H9 (cell line): ENCODE measurements around the gene TAS2R42. TPM values are rescaled to one million over a fixed set of nuclear protein-coding genes. Genes with fewer than 3 reads are reported as not detected.

ENCODE experiments used
- DNase-seq: peaks from one replicate; pipeline ENCODE4 v3.0.0-alpha.2; 2017
- H2AFZ ChIP-seq: one replicate; pipeline ENCODE4 v1.6.1; 2013; ENCODE audit warnings: mild to moderate bottlenecking, low read length, control low read depth, moderate library complexity
- H2AK5ac ChIP-seq: 2 replicates; pipeline ENCODE4 v1.6.1; 2013; ENCODE audit warnings: low read length, control low read depth, mixed read lengths; ENCODE audit not compliant: insufficient read length
- H2BK120ac ChIP-seq: one replicate; pipeline ENCODE4 v1.6.1; 2013; ENCODE audit warnings: low read depth, mild to moderate bottlenecking, low read length, control low read depth, inconsistent platforms; ENCODE audit not compliant: poor library complexity, severe bottlenecking
- H2BK12ac ChIP-seq: 2 replicates; pipeline ENCODE4 v1.6.1; 2013; ENCODE audit warnings: low read length, control low read depth, mixed read lengths, low read depth; ENCODE audit not compliant: insufficient read length
- H2BK15ac ChIP-seq: 2 replicates; pipeline ENCODE4 v1.6.1; 2013; ENCODE audit warnings: low read depth, low read length, control low read depth
- H2BK20ac ChIP-seq: one replicate; pipeline ENCODE4 v1.6.1; 2013; ENCODE audit warnings: low read depth, mild to moderate bottlenecking, low read length, control low read depth, inconsistent platforms; ENCODE audit not compliant: poor library complexity, severe bottlenecking
- H2BK5ac ChIP-seq: 2 replicates; pipeline ENCODE4 v1.6.1; 2013; ENCODE audit warnings: low read length, control low read depth, mixed read lengths; ENCODE audit not compliant: insufficient read length
- H3K14ac ChIP-seq: 2 replicates; pipeline ENCODE4 v1.6.1; 2013; ENCODE audit warnings: low read length, control low read depth; ENCODE audit not compliant: insufficient read depth
- H3K18ac ChIP-seq: 2 replicates; pipeline ENCODE4 v1.6.1; 2013; ENCODE audit warnings: low read depth, mild to moderate bottlenecking, mixed read lengths, low read length, control low read depth; ENCODE audit not compliant: insufficient read length
- H3K23ac ChIP-seq: 2 replicates; pipeline ENCODE4 v1.6.1; 2013; ENCODE audit warnings: low read length, control low read depth, mixed read lengths, low read depth; ENCODE audit not compliant: insufficient read length
- H3K23me2 ChIP-seq: 2 replicates; pipeline ENCODE4 v1.6.1; 2013; ENCODE audit warnings: low read depth, mild to moderate bottlenecking, mixed read lengths, low read length, control low read depth; ENCODE audit not compliant: insufficient read length, poor library complexity, severe bottlenecking
- H3K27ac ChIP-seq: 2 replicates; pipeline ENCODE4 v1.5.1; 2013; ENCODE audit warnings: low read length, control low read depth, mixed read lengths, low read depth; ENCODE audit not compliant: insufficient read length
- H3K27me3 ChIP-seq: 2 replicates; pipeline ENCODE4 v1.6.1; 2013; ENCODE audit warnings: low read length, control low read depth, inconsistent platforms; ENCODE audit not compliant: insufficient read depth
- H3K4ac ChIP-seq: 2 replicates; pipeline ENCODE4 v1.6.1; 2013; ENCODE audit warnings: low read depth, mild to moderate bottlenecking, control low read depth, inconsistent platforms, low read length, moderate library complexity
- H3K4me1 ChIP-seq: 2 replicates; pipeline ENCODE4 v1.6.1; 2013; ENCODE audit warnings: low read length, control low read depth, inconsistent platforms; ENCODE audit not compliant: insufficient read depth
- H3K4me2 ChIP-seq: 2 replicates; pipeline ENCODE4 v1.6.1; 2013; ENCODE audit warnings: low read length, control low read depth, mixed read lengths; ENCODE audit not compliant: insufficient read length, insufficient read depth
- H3K56ac ChIP-seq: 2 replicates; pipeline ENCODE4 v1.6.1; 2013; ENCODE audit warnings: low read depth, mild to moderate bottlenecking, mixed read lengths, low read length, control low read depth; ENCODE audit not compliant: insufficient read length
- H3K79me1 ChIP-seq: 2 replicates; pipeline ENCODE4 v1.6.1; 2013; ENCODE audit warnings: low read depth, mild to moderate bottlenecking, moderate library complexity, low read length, control low read depth, inconsistent platforms; ENCODE audit not compliant: insufficient read depth, poor library complexity, severe bottlenecking
- H3K79me2 ChIP-seq: 2 replicates; pipeline ENCODE4 v1.6.1; 2013; ENCODE audit warnings: low read length, control low read depth, inconsistent platforms; ENCODE audit not compliant: insufficient read depth
- H3K9ac ChIP-seq: 2 replicates; pipeline ENCODE4 v1.6.1; 2013; ENCODE audit warnings: low read length, control low read depth, mixed read lengths; ENCODE audit not compliant: insufficient read length; ENCODE audit errors: extremely low read depth
- H3K9me3 ChIP-seq: one replicate; pipeline ENCODE4 v1.6.1; 2013; ENCODE audit warnings: low read depth, low read length, inconsistent platforms; ENCODE audit not compliant: control insufficient read depth
- H3T11ph ChIP-seq: one replicate; pipeline ENCODE4 v1.6.1; 2013; ENCODE audit warnings: mild to moderate bottlenecking, low read length, control low read depth, inconsistent platforms
- H4K20me1 ChIP-seq: one replicate; pipeline ENCODE4 v1.6.1; 2013; ENCODE audit not compliant: control insufficient read depth, insufficient read length, insufficient read depth
- H4K5ac ChIP-seq: 2 replicates; pipeline ENCODE4 v1.6.1; 2013; ENCODE audit warnings: low read depth, mild to moderate bottlenecking, mixed read lengths, low read length, control low read depth; ENCODE audit not compliant: insufficient read length
- H4K8ac ChIP-seq: replicated peaks from 2 replicates; pipeline ENCODE4 v1.6.1; 2013; ENCODE audit warnings: low read length, control low read depth, mixed read lengths, low read depth; ENCODE audit not compliant: insufficient read length
- H4K91ac ChIP-seq: 2 replicates; pipeline ENCODE4 v1.6.1; 2013; ENCODE audit warnings: low read depth, mild to moderate bottlenecking, moderate library complexity, mixed read lengths, low read length, control low read depth; ENCODE audit not compliant: insufficient read length
- H3K27ac Mint-ChIP-seq, 3 experiments: 2 replicates in 2 of 3; 3 replicates in 1 of 3; pipeline ENCODE4 v1.8.0; 2020 to 2021; ENCODE audit warnings: mixed read lengths in 3 of 3, mild to moderate bottlenecking in 1 of 3, moderate library complexity in 1 of 3
- H3K27me3 Mint-ChIP-seq: 2 replicates; pipeline ENCODE4 v1.8.0; 2021; ENCODE audit warnings: low read depth, mild to moderate bottlenecking, moderate library complexity, mixed read lengths
- H3K36me3 Mint-ChIP-seq, 3 experiments: 2 replicates in 2 of 3; 3 replicates in 1 of 3; pipeline ENCODE4 v1.8.0; 2020 to 2021; ENCODE audit warnings: low read depth in 3 of 3, mixed read lengths in 3 of 3; ENCODE audit not compliant: insufficient read depth in 1 of 3
- H3K4me1 Mint-ChIP-seq, 2 experiments: 2 replicates each; pipeline ENCODE4 v1.8.0; 2020; ENCODE audit warnings: mixed read lengths in 2 of 2
- H3K4me3 Mint-ChIP-seq, 2 experiments: 2 replicates in 1 of 2; 3 replicates in 1 of 2; pipeline ENCODE4 v1.8.0; 2020 to 2021; ENCODE audit warnings: mild to moderate bottlenecking in 2 of 2, mixed read lengths in 2 of 2, moderate library complexity in 1 of 2
- H3K9me3 Mint-ChIP-seq, 2 experiments: 2 replicates in 1 of 2; 3 replicates in 1 of 2; pipeline ENCODE4 v1.8.0; 2020; ENCODE audit warnings: mild to moderate bottlenecking in 2 of 2, mixed read lengths in 2 of 2, moderate library complexity in 1 of 2
- total RNA-seq: library from RNA; stranded (reverse); gene quantifications from 2 replicates; pipeline ENCODE4 v1.2.1, GENCODE V29; 2021
- TF ChIP-seq, protein P1 (sequence below): fragments of 200-600 bp; sonication (generic); conservative IDR thresholded peaks from 3 replicates; pipeline ENCODE4 v1.8.0; 2021; ENCODE audit warnings: antibody characterized with exemption, mild to moderate bottlenecking

TAS2R42 gene
- total RNA-seq, 1 experiment from 2014 or later: not detected

DNA sequence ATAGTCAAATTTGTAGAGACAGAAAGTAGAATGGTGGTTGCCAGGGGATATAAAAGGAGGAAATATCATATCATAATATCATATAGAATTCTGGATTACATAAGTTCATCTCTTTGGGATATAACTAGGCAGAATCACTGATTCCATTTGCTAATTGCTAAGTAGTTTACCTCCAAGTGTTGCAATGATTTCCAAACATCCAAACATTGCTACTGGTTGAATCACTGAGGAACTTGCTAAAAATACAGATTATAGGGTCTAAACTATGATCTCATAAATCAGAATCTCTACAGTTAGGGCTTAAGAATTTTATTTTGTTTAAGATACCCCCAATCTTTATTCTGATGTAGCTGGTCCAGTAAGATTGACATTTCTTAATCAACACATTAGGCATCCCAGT lies 16.1 kb upstream of the TAS2R42 start:
- H3K27ac ChIP-seq: no peak overlapping the region
- no peaks in the 10 kb centered on the region for H3K4me1 ChIP-seq
- no peaks in the 10 kb centered on the region for H3K79me1 ChIP-seq
- H3K27me3 ChIP-seq: no peaks in the 10 kb centered on the region
- H2BK20ac ChIP-seq: no peak overlapping the region
- H3T11ph ChIP-seq: no peak overlapping the region
- no peaks in the 10 kb centered on the region for H3K9me3 ChIP-seq
- H2BK5ac ChIP-seq: no peak overlapping the region
- Mint-ChIP-seq H3K27ac (no peak overlapping the region), H3K36me3 (peaks cover 2 to 14% (median 2%) of the 10 kb centered on the region in 3 experiments; a peak in 5 of 7 replicates), H3K9me3 (peaks cover 12 to 14% of the 10 kb centered on the region in 2 experiments; a peak in 4 of 5 replicates), H3K27me3 (no peaks in the 10 kb centered on the region; the same call in 1 of the 2 replicates), H3K4me1 (peaks cover 8% of the 10 kb centered on the region in 2 experiments), H3K4me3 (no peak overlapping the region)
- H4K8ac ChIP-seq: no peak overlapping the region
- H3K14ac ChIP-seq: no peak overlapping the region
- no peak overlapping the region for H2BK120ac ChIP-seq
- no peaks in the 10 kb centered on the region for H3K79me2 ChIP-seq
- no peak overlapping the region for H3K23ac ChIP-seq
- no peak overlapping the region for H3K18ac ChIP-seq
- H3K4me2 ChIP-seq: no peak overlapping the region
- no peak overlapping the region for H3K4ac ChIP-seq
- no peak overlapping the region for H2AFZ ChIP-seq
- H3K23me2 ChIP-seq: no peaks in the 10 kb centered on the region
- H2AK5ac ChIP-seq: no peak overlapping the region
- DNase-seq: no peak
- no peak overlapping the region for H4K5ac ChIP-seq
- no peaks in the 10 kb centered on the region for H4K20me1 ChIP-seq
- TF ChIP-seq, protein P1, sequence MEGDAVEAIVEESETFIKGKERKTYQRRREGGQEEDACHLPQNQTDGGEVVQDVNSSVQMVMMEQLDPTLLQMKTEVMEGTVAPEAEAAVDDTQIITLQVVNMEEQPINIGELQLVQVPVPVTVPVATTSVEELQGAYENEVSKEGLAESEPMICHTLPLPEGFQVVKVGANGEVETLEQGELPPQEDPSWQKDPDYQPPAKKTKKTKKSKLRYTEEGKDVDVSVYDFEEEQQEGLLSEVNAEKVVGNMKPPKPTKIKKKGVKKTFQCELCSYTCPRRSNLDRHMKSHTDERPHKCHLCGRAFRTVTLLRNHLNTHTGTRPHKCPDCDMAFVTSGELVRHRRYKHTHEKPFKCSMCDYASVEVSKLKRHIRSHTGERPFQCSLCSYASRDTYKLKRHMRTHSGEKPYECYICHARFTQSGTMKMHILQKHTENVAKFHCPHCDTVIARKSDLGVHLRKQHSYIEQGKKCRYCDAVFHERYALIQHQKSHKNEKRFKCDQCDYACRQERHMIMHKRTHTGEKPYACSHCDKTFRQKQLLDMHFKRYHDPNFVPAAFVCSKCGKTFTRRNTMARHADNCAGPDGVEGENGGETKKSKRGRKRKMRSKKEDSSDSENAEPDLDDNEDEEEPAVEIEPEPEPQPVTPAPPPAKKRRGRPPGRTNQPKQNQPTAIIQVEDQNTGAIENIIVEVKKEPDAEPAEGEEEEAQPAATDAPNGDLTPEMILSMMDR: no peak
- H2BK12ac ChIP-seq: no peak overlapping the region
- no peak overlapping the region for H4K91ac ChIP-seq
- no peak overlapping the region for H3K56ac ChIP-seq
- H3K9ac ChIP-seq: no peak overlapping the region
- H2BK15ac ChIP-seq: no peak overlapping the region
